KOPT-K1 (cell line): ENCODE results near the gene ANKRD44.

Experiments
- H3K27ac ChIP-seq: fragments of 200-600 bp; sonication (generic); 2 replicates; pipeline ENCODE4 v1.5.1; 2016; ENCODE audit warnings: antibody characterized with exemption, mild to moderate bottlenecking, low read depth, low read length; ENCODE audit not compliant: poor library complexity, severe bottlenecking
- H3K36me3 ChIP-seq: fragments of 200-600 bp; sonication (generic); 2 replicates; pipeline ENCODE4 v1.5.1; 2017; ENCODE audit warnings: antibody characterized with exemption, mild to moderate bottlenecking, low read length, moderate library complexity; ENCODE audit not compliant: insufficient read depth
- H3K9me3 ChIP-seq: fragments of 200-600 bp; sonication (generic); 2 replicates; pipeline ENCODE4 v1.5.1; 2017; ENCODE audit warnings: antibody characterized with exemption, low read length, mild to moderate bottlenecking; ENCODE audit not compliant: insufficient read depth, poor library complexity, severe bottlenecking

The ANKRD44 gene

GRCh38 chr2:197141702-197142473, 168.7 kb downstream of the ANKRD44 start:
- Histone ChIP-seq H3K27ac (no peak overlapping the region), H3K36me3 (no peaks in the 10 kb centered on the region), H3K9me3 (no peaks in the 10 kb centered on the region)

DNA sequence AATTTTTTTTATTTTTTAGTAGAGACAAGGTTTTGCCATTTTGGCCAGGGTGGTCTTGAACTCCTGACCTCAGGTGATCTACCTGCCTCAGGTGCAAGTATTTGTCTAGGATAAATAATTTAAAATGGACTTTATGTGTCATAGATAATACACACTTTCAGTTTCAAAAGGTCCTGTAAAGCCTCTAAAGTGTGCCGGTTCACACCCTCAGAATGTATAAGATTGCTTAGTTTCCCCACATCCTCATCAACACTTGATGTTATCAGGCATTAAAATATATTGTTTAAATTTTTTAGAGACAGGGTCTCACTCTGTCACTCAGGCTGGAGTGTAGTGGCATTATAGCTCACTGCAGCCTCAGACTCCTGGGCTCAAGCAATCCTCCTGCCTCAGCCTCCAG, 170.5 kb downstream of the ANKRD44 start:
- H3K36me3 ChIP-seq = no peaks in the 10 kb centered on the region
- H3K9me3 ChIP-seq = no peaks in the 10 kb centered on the region
- no peak overlapping the region for H3K27ac ChIP-seq

DNA sequence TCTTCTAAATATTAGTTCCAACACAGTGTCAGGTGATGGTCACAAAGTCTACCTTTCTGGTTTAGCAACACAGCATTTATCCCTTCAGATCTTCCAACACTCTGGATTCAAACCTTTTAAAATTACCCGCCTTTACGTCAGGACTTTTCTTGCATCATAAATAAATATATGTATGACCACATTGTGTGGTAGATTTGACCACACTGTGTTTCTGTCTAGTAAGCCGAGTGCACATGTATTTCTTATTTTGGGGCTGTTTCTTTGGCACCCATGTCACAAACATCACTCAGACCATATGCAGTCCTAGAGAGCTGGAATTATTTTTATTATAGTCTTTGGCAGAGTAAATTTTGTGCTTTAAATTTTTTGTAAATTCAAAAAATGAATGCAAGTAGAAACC, 172.1 kb downstream of the ANKRD44 start:
- Histone ChIP-seq H3K27ac (no peak overlapping the region), H3K9me3 (no peaks in the 10 kb centered on the region), H3K36me3 (no peaks in the 10 kb centered on the region)

GRCh38 chr2:197137826-197138477, 172.6 kb downstream of the ANKRD44 start:
- H3K9me3 ChIP-seq = no peaks in the 10 kb centered on the region
- H3K36me3 ChIP-seq = no peaks in the 10 kb centered on the region
- no peak overlapping the region for H3K27ac ChIP-seq

- Histone ChIP-seq H3K27ac (no peak overlapping the region), H3K36me3 (no peaks in the 10 kb centered on the region), H3K9me3 (no peaks in the 10 kb centered on the region)
Observed at GRCh38 chr2:197137231-197137630, 173.3 kb downstream of the ANKRD44 start.

- Histone ChIP-seq H3K27ac (no peak overlapping the region), H3K9me3 (no peaks in the 10 kb centered on the region), H3K36me3 (no peaks in the 10 kb centered on the region)
Observed at GRCh38 chr2:197136452-197136851, 174.1 kb downstream of the ANKRD44 start.

DNA sequence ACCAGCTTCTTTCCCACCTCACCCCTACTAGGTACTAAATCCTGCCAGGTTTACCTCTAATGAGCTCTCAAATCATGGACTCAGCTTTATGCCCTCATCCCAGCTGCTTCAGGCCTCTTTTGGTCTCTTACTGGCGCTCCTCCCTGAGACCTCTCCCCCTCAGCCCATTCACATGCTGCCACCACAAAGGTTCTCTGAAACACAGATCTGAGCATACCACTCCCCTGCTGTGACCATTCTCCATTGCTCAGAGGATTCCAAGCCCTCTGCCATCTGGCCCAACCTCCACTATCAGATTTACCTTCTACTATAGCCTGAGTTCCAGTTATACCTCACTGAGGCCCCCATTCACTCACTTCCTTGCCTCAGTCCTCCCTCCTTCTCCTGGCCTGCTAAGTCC, 174.8 kb downstream of the ANKRD44 start:
- Histone ChIP-seq H3K27ac (no peak overlapping the region), H3K36me3 (no peaks in the 10 kb centered on the region), H3K9me3 (no peaks in the 10 kb centered on the region)

DNA sequence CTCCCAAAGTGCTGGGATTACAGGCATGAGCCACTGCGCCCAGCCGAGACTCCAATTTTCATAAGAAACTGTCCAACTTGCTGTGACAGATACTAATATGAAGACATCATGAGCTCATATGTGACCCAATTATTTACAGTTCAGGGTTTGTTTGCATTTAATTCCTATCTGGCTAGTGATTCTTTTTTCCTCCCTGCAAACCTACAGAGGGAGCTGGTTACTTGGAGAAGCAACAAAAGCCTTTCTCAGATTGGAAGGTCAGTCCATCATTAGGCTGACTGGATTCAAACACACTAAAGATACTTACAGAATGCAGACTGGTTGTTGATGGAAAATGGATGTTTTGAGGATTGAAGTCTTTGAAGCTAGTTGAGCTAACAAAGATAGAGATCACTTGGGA, 176.4 kb downstream of the ANKRD44 start:
- H3K27ac ChIP-seq = no peak overlapping the region
- no peaks in the 10 kb centered on the region for H3K36me3 ChIP-seq
- H3K9me3 ChIP-seq = peaks cover 1% of the 10 kb centered on the region

GRCh38 chr2:197131558-197131855, 179.1 kb downstream of the ANKRD44 start:
- H3K36me3 ChIP-seq = no peaks in the 10 kb centered on the region
- no peak overlapping the region for H3K27ac ChIP-seq

GRCh38 chr2:197130318-197130717, 180.3 kb downstream of the ANKRD44 start:
- Histone ChIP-seq H3K27ac (peak overlapping the region; percentile 15), H3K36me3 (peaks cover 4% of the 10 kb centered on the region; the same call in 1 of the 2 replicates), H3K9me3 (peaks cover 16% of the 10 kb centered on the region)

More at GRCh38 chr2:197131558-197131855, 179.1 kb downstream of the ANKRD44 start:
- peaks cover 16% of the 10 kb centered on the region for H3K9me3 ChIP-seq

GRCh38 chr2:197128897-197129296, 181.7 kb downstream of the ANKRD44 start:
- Histone ChIP-seq H3K36me3 (peaks cover 4% of the 10 kb centered on the region; the same call in 1 of the 2 replicates), H3K27ac (no peak overlapping the region), H3K9me3 (peaks cover 16% of the 10 kb centered on the region)

GRCh38 chr2:197128126-197128525, 182.5 kb downstream of the ANKRD44 start:
- no peak overlapping the region for H3K27ac ChIP-seq
- H3K36me3 ChIP-seq = peaks cover 4% of the 10 kb centered on the region; the same call in 1 of the 2 replicates
- peaks cover 16% of the 10 kb centered on the region for H3K9me3 ChIP-seq

DNA sequence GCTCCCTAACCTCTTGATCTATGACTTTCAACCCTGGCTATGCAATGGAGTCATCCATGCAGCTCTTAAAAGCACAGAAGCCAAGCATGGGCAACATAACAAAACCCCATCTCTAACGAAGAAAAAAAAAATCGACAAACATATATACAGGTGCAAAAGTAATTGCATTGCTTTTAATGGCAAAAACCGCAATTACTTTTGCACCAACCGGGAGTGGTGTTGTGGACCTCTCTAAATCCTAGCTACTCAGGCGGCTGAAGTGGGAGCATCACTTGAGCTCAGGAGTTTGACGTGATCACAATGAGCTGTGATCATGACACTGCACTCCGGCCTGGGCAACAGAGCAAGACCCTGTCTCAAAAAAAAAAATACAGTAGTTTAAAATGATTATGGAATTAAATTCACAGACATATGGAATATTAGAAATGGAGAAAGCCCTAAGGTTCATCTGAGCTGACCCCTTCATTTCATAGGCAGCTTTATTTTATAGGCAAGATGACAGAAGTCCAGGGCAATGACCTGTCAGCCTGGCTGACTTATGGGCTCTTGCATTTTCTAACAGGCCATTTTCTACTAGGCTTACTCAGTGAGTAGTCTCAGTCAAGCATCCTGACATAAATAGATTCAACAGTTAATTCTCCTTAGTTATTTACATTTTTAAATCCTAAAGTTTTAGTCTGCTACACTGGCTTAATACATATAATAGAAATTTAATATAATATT, 183.8 kb downstream of the ANKRD44 start:
- peaks cover 16% of the 10 kb centered on the region for H3K9me3 ChIP-seq
- peaks cover 4% of the 10 kb centered on the region; the same call in 1 of the 2 replicates for H3K36me3 ChIP-seq
- no peak overlapping the region for H3K27ac ChIP-seq

DNA sequence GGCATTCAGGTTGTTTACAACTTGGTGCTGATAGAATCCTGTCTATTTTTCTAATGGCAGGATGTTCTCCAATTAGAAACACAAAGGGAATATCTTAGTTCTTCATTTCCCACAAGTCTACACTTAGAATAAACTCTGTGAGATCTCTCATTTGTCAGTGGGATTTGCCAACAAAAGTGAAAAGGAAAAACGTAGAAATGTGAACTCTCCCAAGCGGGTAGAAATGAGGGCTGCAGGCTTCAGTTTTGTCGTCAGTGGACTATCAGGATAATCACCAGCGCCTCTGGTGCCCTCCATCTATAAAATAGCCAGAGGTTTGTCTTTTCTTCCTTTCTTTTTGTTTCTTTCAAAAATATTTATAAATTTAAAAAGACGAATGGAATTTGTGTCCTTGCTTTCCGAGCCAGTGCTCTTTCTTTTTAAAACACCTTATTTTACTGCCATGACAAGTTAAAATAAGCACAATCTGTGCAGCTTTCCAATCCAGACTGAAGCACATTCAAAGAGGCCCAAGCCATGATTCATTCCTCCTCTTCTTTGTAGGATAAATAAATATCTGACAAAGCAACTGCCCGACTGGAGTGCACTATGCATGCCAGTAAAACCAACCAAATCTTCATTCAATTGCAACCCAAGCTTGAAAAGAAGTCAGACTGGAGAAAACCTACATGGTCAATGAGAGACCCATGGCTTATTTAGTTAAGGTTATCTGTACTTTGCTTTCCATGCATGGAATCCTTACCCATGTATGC, 185.8 kb downstream of the ANKRD44 start:
- H3K9me3 ChIP-seq = peaks cover 16% of the 10 kb centered on the region
- no peak overlapping the region for H3K27ac ChIP-seq
- H3K36me3 ChIP-seq = peaks cover 9% of the 10 kb centered on the region; the same call in 1 of the 2 replicates

GRCh38 chr2:197122821-197123220, 187.8 kb downstream of the ANKRD44 start:
- Histone ChIP-seq H3K27ac (no peak overlapping the region), H3K36me3 (peaks cover 9% of the 10 kb centered on the region; the same call in 1 of the 2 replicates), H3K9me3 (peaks cover 2% of the 10 kb centered on the region)
